ENCODE measurements around the gene AK5.

AK5 gene

GRCh38 chr1:77550135-77550534 lies 268.3 kb downstream of the AK5 start:
- no peak for DNase-seq

- DNase-seq = no peak
These were observed 270.8 kb downstream of the AK5 start for GRCh38 chr1:77552626-77553025.

GRCh38 chr1:77553568-77554291 lies 271.9 kb downstream of the AK5 start:
- DNase-seq = no peak

- DNase-seq = no peak
These were observed 274.2 kb downstream of the AK5 start for GRCh38 chr1:77556045-77556444.

GRCh38 chr1:77557053-77557452 lies 275.2 kb downstream of the AK5 start:
- DNase-seq = no peak

- no peak for DNase-seq
These were observed 276.9 kb downstream of the AK5 start for GRCh38 chr1:77558591-77559164.

- no peak for DNase-seq
These were observed 278.9 kb downstream of the AK5 start for GRCh38 chr1:77560741-77561140.

GRCh38 chr1:77562596-77563150 lies 280.9 kb downstream of the AK5 start:
- DNase-seq = no peak

GRCh38 chr1:77565321-77565720 lies 283.5 kb downstream of the AK5 start:
- DNase-seq = no peak

GRCh38 chr1:77571642-77572041 lies 289.8 kb downstream of the AK5 start:
- no peak for DNase-seq

- no peak for DNase-seq
These were observed 297.7 kb downstream of the AK5 start for GRCh38 chr1:77579547-77579946.

GRCh38 chr1:77582905-77583304 lies 301.1 kb downstream of the AK5 start:
- no peak for DNase-seq

- DNase-seq = no peak
These were observed 301.7 kb downstream of the AK5 start for GRCh38 chr1:77583483-77583882.

- DNase-seq = no peak
These were observed 303.1 kb downstream of the AK5 start for GRCh38 chr1:77584884-77585283.

- DNase-seq = no peak
These were observed 303.9 kb downstream of the AK5 start for GRCh38 chr1:77585610-77586314.

GRCh38 chr1:77589231-77589630 lies 307.4 kb downstream of the AK5 start:
- DNase-seq = no peak

- DNase-seq = no peak
These were observed 308.8 kb downstream of the AK5 start for GRCh38 chr1:77590651-77591050.

GRCh38 chr1:77592906-77593305 lies 311.1 kb downstream of the AK5 start:
- DNase-seq = no peak

- no peak for DNase-seq
These were observed 312.7 kb downstream of the AK5 start for GRCh38 chr1:77594366-77595112.

- DNase-seq = no peak
These were observed 315.5 kb downstream of the AK5 start for GRCh38 chr1:77597310-77597709.

- no peak for DNase-seq
These were observed 323.6 kb downstream of the AK5 start for GRCh38 chr1:77605246-77606026.

- no peak for DNase-seq
These were observed 327.1 kb downstream of the AK5 start for GRCh38 chr1:77608893-77609292.

Measured in NCI-H1092 (cell line).